GM18505 (cell line): ENCODE results near the gene SLC22A14.
"Not testable (repeated sequence)": the region's sequence is repeated elsewhere in the genome, so short reads cannot be mapped to it uniquely, and the experiment has no call there.

Source experiments
- ATAC-seq: cut with Tn5 transposase; IDR thresholded peaks from one replicate; pipeline ENCODE4 v1.9.1; 2021; ENCODE audit not compliant: unreplicated experiment
- POLR2A ChIP-seq: IDR thresholded peaks from 4 replicates; pipeline ENCODE4 v1.6.1; 2011; ENCODE audit warnings: borderline replicate concordance; ENCODE audit not compliant: insufficient read depth, insufficient read length; ENCODE audit errors: extremely low read depth

SLC22A14 gene

DNA sequence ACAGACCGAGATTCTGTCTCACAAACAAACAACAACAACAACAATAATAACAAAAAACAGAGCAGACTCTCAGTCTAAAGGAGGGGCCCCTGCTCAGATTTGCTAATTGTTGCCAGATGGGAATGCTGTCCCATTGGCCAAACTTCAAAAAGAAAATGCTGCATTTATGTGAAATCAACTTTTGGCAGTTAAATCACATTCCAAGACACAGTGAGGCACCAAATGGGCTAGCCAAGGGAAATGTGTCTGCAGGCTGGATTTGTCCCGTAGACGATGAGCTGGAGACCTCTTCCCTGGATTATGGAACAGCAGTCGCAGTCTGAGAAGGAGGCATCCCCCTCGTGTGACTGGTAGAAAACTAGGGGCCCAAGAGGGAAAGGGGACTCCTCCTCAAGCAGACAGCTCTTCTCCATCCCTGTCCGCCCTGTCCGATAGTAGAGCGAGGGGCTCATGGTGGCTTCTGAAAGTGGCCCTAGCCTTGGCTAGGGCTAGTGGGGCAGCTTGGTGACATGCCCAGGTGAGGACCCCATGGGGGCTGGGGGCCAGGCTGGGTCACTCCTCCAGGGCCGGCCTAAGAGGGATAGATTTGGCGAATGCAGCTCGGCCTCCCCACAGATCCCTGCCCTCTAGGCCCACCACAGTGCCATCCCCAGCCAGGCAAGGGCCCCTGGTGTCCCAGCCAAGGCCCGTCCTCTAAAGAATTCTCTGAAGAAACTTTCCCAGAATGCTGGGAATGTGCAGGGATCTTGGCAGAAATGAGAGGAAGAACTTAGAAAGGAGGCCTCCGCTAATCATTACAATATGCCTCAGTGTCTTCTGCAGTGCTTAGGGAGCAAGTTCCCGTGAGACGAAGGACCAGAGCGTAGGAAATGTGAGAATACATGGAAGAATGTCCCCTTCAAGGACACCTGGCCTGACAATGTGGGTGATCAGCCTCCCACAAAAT lies 2.0 kb downstream of the SLC22A14 start:
- TF ChIP-seq POLR2A, result no peak
- no peak for ATAC-seq

DNA sequence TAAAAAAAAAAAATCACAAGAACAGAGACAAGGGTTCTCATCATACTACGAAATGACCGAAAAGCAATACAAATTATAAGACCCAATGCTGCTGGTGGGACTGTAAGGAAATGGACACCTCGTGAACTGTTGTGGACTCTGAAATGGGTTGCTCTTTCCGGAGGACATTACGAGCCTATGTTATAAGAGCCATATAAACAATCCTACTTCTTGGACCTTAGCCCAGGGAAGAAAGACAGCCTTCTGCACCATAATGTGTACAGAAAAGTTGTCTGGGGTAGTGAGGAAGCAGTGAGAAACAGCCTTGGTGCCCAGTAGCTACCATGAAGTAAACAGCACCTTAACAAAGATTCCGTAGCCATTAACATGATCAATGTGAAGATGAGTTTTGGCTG lies 2.7 kb downstream of the SLC22A14 start:
- TF ChIP-seq POLR2A, result no peak
- ATAC-seq, result no peak

DNA sequence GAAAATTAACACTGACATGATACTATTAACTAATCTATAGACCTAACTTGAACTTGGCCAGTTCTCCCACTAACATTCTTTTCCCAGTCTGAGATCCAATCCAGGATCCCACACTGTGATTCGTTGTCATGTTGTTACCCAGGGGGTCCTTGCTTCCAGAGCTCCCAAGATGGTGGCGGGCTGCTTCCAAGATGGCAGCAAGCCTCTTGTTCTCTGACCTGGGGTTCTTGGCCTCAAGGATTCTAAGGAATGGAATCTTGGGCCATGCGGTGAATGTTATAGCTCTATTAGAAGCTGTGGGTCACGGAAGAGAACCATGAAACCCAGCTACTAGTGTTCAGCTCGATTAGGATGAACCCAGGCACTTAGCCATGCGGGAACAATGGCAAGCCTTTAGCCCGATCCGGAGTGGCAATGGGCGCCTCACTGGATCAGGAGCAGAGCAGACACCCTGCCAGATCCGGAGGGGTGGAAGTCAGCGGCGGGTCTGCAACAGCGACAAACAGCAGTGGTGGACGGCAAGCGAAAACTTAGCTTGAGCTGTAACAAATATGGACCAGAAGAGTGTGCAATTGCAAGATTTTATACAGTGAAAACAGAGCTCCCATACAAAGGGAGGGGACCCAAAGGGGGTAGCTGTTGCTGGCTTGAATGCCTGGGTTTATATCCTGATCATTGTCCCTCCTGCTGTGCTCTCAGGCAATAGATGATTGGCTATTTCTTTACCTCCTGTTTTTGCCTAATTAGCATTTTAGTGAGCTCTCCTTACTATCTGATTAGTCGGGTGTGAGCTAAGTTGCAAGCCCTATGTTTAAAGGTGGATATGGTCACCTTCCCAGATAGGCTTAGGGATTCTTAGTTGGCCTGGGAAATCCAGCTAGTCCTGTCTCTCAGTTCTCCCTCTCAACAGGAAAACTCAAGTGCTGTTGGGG lies 7.5 kb downstream of the SLC22A14 start:
- ATAC-seq, result not testable (repeated sequence)

DNA sequence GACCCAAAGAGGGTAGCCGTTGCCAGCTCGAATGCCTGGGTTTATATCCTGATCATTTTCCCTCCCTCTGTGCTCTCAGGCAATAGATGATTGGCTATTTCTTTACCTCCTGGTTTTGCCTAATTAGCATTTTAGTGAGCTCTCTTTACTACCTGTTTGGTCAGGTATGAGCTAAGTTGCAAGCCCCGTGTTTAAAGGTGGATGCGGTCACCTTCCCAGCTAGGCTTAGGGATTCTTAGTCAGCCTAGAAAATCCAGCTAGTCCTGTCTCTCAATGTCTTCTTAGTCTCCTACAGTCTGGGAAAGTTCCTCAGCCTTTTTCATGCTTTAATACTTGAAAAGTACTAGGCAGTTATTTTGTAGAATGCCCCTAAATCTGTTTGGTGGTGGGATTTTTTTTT lies 15.0 kb downstream of the SLC22A14 start:
- not testable (repeated sequence) for ATAC-seq

DNA sequence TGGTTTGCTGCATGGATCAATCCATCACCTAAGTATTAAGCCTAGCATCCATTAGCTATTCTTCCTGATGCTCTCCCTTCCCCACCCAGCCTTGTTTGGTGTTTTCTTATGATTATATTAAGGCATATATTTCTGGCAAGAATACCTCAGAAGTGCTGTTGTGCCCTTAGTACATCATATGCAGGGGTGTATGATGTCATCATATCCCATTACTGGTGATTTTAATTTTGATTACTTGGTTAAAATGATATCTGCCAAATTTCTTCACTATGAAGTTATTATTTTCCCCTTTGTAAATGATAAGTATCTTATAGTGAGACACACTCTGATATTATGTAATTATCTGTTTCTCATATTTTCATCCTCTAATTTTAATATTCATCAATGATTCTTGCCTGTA lies 15.4 kb downstream of the SLC22A14 start:
- no peak for TF ChIP-seq POLR2A
- no peak for ATAC-seq

DNA sequence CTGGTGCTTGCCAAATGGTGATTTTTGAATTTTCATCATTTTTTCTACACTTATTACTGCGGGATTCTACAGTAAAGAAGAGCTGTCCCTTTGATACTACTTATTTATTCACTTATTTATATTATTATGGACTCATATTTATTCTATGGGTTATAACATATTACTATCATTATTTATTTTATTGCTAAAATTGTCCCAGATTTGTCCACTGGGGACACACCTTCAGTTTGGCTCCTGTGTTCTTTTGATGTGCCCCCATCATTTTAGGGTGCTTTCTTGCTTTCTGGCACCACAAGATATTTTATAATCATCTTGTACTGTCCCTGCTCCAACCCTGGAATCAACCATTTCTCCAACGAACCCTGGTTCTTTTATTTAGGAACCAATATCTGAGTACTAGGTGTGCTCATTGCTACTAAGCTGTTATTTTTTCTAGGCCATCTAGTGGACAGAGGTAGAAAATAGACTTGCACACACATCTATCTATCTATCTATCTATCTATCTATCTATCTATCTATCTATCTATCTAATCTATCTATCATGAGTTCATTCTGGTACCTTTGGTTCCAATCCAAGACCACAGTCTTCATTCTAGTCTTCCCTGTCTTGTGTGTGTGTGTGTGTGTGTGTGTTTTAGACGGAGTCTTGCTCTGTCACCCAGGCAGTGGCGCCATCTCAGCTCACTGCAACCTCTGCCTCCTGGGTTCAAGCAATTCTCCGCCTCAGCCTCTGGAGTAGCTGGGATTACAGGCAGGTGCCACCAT lies 16.0 kb downstream of the SLC22A14 start:
- ATAC-seq, result no peak

DNA sequence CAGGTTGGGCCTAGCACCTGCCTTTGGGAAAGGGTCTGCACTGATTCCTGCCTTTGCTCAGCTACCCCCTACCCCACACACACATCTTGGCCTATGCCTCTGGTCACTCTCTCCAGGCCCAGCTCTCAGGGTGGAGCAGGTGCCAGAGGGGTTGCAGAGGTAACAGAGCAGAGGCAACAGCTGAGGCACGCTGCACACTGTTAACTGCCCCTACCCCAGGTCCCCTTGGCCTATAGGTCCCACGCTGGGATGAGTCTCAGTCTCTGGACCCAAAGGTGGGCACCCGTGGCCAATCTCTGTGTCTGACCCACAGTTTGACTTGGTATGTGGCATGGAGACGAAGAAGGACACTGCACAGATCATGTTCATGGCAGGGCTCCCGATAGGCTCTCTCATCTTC lies 24.8 kb downstream of the SLC22A14 start:
- TF ChIP-seq POLR2A, result no peak
- ATAC-seq, result no peak

More for the DNA sequence above, 16.0 kb downstream of the SLC22A14 start:
- no peak for TF ChIP-seq POLR2A

DNA sequence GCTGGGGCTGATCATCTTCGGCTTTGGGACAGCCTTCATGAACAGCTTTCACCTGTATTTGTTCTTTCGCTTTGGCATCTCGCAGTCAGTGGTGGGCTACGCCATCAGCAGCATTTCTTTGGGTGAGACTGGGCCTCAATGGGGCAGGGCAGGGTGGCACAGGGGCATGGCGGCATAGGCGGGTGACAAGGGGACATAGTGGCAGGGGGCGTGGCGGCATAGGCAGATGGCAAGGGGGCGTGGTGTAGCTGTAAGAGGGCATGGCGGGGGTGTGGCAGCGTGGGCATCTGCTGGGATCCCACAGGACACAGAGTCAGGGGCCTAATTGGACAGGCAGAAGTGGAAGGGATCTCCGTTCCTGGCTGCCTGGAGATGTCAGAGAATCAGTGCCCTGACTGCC lies 25.5 kb downstream of the SLC22A14 start:
- TF ChIP-seq POLR2A, result no peak
- no peak for ATAC-seq

DNA sequence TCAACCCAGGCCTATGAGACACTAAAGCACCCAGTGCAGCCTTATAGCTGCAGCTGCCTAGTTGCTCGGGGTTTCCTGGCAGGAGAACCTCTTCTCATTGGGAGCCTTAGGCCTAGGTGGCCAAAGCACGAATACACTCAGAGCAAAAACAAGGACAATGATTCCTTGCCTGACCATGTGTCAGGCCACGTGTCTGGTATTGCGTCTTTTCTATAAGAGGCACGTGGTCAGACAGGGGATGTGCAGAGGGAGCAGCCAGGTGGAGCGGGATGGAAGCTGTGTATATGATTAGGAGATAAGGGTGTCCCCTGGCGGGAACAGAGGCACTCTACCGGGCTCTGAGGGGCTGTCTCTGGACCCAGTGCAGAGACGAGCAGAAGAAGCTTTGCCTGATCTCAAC lies 26.4 kb downstream of the SLC22A14 start:
- TF ChIP-seq POLR2A, result no peak
- ATAC-seq, result no peak

DNA sequence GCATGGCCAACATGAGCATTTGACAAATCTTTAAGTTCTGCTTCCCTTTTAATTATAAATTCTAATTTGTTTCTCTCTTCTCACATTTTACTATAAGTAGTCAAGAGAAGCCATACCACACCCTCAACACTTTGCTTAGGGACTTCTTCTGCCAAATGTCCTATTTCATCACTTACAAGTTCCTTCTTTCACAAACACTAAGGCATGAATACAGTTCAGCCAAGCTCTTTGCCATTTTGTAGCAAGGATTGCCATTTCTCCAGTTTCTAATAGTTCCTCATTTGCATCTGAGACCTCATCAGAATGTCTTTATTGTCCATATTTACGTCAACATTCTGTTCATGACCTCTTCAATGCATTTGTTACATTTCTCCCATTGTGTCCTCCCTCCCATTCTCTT lies 29.4 kb downstream of the SLC22A14 start:
- no peak for TF ChIP-seq POLR2A
- no peak for ATAC-seq

DNA sequence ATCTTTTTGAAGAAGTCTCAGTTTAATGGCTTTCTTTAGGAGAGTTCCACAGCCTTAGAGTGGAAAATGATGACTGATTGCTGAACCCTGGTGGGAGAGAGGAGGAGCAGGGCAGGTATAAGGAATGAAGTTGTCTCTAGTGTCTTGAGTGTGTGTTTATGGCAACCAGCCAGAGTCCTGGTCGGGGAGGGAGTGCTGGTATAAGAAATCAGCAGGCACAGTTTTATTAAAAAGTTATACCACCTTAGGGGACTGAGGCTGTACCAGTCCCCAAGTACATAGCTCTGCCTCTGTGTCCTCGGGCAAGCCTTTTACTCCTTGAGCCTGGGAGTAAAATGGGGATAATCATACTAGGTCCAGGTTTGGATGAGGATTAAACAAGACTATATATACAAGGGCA lies 29.8 kb downstream of the SLC22A14 start:
- no peak for TF ChIP-seq POLR2A
- no peak for ATAC-seq

DNA sequence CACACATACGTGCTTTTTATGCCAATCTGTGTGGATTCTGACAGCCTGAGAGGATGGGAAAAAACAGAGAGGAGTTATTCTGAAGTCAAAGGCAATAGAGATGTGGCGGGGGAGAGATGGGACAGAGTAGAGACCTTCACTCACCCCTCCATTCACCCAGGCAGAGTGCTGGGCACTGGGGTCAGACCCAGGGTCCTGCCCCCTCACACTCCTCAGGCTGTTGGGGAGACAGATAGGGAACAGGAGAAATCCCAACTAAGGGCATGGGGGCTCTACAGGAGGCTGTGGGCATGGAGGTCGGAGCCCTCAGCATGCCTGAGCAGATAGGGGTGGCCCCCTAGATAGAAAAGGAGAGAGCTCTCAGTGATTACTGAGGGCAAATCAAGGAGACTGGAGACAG lies 30.3 kb downstream of the SLC22A14 start:
- no peak for ATAC-seq
- no peak for TF ChIP-seq POLR2A

DNA sequence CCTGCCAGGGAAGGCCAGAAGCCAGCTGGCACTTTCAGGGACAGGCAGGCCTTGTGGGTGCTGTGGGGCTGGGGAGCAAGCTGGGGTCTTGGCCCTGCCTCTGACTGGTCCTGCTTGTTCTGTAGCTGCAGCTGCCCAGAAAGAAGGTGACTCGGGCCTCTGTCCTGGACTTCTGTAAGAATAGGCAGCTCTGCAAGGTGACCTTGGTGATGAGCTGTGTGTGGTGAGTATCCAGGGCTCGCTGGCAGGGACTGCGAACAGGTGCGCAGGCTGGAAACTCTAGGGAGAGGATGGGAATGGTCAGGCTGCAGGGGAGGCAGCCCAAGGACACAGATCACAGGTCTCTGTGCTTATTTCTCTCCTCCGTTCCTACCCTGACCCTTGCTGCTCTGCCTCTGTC lies 31.2 kb downstream of the SLC22A14 start:
- TF ChIP-seq POLR2A, result no peak
- no peak for ATAC-seq
